GM12864 (cell line): Measurements from ENCODE around the gene MORF4L2.
"Not testable (repeated sequence)": the region's sequence is repeated elsewhere in the genome, so short reads cannot be mapped to it uniquely, and the experiment has no call there.

Source experiments
- DNase-seq: peaks from one replicate; pipeline ENCODE4 v3.0.0-alpha.2; 2011; ENCODE audit warnings: low read depth
- H3K4me3 ChIP-seq: 2 replicates; pipeline ENCODE4 v1.5.1; 2011; ENCODE audit warnings: mild to moderate bottlenecking, low read depth, low read length, control low read depth
- CTCF ChIP-seq: IDR thresholded peaks from 2 replicates; pipeline ENCODE4 v1.5.1; 2011; ENCODE audit warnings: low read depth, mild to moderate bottlenecking, moderate library complexity, low read length, control low read depth, inconsistent platforms; ENCODE audit errors: missing control alignments

The MORF4L2 gene

DNA sequence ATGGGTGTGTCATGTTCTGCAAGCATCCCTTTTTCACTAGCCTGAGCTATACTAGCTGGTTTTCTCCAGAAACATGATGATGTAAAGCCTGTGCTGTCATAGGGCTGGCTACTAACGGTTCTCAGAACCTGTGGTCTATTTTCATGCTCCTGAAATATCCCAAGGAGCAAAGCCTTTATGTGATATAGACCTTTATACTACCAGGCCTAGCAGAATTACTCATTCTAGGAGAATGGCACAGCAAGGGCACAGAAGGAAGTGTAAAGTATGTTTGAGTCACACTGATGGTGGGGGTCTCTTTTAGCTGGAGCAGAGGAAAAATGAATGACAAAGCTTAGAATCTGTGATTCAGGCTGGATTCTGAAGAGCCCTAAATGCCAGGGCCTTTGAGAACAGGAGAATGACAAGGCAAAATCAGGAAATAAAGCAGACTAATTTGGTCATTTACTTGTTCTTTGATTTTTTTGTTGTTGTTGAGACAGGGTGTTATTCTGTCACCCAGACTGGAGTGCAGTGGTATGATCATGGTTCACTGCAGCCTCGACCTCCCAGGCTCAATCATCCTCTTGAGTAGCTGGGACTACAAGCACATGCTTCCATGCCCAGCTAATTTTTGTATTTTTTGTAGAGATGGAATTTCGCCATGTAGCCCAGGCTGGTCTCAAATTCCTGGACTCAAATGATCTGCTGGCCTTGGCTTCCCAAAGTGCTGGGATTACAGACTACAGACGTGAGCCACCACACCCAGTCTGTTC is 45.9 kb downstream of the MORF4L2 start:
- no peak overlapping the region for H3K4me3 ChIP-seq
- no peak for TF ChIP-seq CTCF
- no peak for DNase-seq

- H3K4me3 ChIP-seq, DNase-seq: not testable (repeated sequence)
Observed at GRCh38 chrX:103638479-103639346, 47.8 kb downstream of the MORF4L2 start.

GRCh38 chrX:103637604-103638338 is 48.7 kb downstream of the MORF4L2 start:
- no peak for DNase-seq
- TF ChIP-seq CTCF = no peak
- no peak overlapping the region for H3K4me3 ChIP-seq

- no peak for DNase-seq
- TF ChIP-seq CTCF = no peak
- H3K4me3 ChIP-seq = no peak overlapping the region
Observed at GRCh38 chrX:103635436-103635835, 51.1 kb downstream of the MORF4L2 start.

- no peak for TF ChIP-seq CTCF
- no peak for DNase-seq
- no peak overlapping the region for H3K4me3 ChIP-seq
Observed at GRCh38 chrX:103631145-103631544, 55.4 kb downstream of the MORF4L2 start.

DNA sequence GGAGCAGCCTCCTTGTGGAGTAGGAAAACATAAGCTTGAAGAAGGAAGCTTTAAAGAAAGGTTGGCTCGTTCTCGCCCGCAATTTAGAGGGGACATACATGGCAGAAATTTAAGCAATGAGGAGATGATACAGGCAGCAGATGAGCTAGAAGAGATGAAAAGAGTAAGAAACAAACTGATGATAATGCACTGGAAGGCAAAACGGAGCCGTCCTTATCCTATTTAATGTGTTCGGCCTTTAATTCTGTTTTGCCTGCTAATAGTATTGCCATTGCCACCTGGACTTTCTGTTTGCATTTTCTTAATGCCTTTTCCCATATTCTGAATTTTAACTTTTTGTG is 56.4 kb downstream of the MORF4L2 start:
- TF ChIP-seq CTCF = no peak

More for the DNA sequence above, 56.4 kb downstream of the MORF4L2 start:
- peak overlapping the region; percentile 66 for H3K4me3 ChIP-seq
- no peak for DNase-seq
